Jurkat, Clone E6-1 (cell line): ENCODE data around the gene COG6. TPM values are rescaled to one million over a fixed set of nuclear protein-coding genes. Genes with fewer than 3 reads are reported as not detected.

Experiments
- DNase-seq: peaks from one replicate; pipeline ENCODE4 v3.0.0-alpha.2; 2011; ENCODE audit warnings: low read depth, low spot score
- H3K4me3 ChIP-seq: 2 replicates; pipeline ENCODE4 v1.5.1; 2011; ENCODE audit warnings: mild to moderate bottlenecking, low read length, control low read depth, moderate library complexity
- polyA plus RNA-seq: library from polyadenylated mRNA; unstranded; fragments of >200 nt; gene quantifications from one replicate; pipeline ENCODE4 v1.2.1, GENCODE V29; 2012; ENCODE audit warnings: missing spikeins; ENCODE audit not compliant: insufficient read length, insufficient read depth

The COG6 gene
- 23.0 TPM for polyA plus RNA-seq

DNA sequence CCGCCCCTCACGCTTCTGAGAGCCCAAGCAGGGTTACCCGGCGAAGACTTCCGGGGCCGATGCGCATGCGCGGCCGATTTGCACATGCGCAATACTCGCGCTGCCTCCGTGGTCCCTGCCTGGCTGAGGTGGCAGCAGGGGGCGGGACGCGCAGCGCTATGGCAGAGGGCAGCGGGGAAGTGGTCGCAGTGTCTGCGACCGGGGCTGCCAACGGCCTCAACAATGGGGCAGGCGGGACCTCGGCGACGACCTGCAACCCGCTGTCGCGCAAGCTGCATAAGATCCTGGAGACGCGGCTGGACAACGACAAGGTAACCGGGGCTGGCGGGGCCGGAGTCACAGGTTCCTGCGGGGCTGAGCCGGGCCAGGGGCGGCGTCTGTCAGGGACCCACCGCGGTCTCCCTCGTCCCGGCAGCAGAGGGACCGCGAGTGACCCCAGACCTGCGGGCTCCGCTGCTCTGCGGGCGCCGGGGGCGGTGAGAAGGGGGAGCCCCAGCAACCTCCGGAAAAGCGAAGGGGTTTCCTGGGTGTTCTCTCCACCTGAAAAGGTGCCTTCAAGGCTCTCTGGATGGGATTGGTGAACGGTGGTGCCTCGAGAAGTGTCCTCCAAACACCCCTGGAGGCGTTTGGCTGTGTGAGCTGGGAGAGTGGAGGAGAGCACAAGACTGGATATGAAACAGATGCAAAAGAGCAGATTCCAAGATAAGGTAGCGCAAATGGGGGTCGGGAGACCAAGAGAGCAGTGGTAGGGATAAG is at the start of gene COG6:
Gene COG6 (plus strand): TSS at position 94 of the 756 bp plus-strand sequence. CDS start 65 bp downstream, at position 159.
- DNase-seq: peak; percentile 87
- peak within 1 kb of the TSS; percentile 82 for H3K4me3 ChIP-seq

DNA sequence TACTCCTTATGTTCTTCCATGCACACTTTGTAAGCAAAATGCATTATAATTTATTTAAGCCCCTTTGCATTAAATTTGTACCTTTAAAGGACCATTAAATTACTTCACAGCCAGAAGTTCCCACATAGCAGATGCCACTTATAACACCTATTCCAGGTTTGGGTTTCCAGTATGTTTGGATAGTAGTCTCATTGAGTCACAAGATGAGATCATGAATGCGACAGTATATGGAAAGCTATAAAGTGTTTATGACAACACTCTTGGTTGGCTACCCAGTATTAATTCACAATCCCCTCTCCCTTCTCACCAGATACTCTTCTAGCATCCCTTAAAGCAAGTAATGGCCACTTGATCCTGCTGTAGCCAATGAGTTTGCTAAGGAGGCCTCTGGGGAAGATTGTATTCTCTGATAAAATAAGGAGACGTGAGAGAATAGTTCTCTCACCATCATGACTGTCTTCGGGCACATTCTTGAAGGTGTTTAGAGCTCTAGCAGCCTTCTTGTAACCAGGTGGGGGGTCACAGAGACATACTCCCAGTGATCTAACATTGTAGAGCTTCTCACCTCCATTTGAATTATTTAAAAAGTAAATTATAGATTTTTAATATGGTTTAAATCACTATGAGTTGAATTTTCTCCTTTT is 49.7 kb upstream of the COG6 start:
- DNase-seq: no peak
- no peak overlapping the region for H3K4me3 ChIP-seq

GRCh38 chr13:39607876-39608275 is 47.6 kb upstream of the COG6 start:
- DNase-seq: no peak
- H3K4me3 ChIP-seq: no peak overlapping the region

GRCh38 chr13:39612023-39612637 is 43.3 kb upstream of the COG6 start:
- H3K4me3 ChIP-seq: no peak overlapping the region
- DNase-seq: peak; percentile 54

- H3K4me3 ChIP-seq: no peak overlapping the region
- DNase-seq: peak; percentile 53
These were observed 39.3 kb upstream of the COG6 start for GRCh38 chr13:39616087-39616694.

DNA sequence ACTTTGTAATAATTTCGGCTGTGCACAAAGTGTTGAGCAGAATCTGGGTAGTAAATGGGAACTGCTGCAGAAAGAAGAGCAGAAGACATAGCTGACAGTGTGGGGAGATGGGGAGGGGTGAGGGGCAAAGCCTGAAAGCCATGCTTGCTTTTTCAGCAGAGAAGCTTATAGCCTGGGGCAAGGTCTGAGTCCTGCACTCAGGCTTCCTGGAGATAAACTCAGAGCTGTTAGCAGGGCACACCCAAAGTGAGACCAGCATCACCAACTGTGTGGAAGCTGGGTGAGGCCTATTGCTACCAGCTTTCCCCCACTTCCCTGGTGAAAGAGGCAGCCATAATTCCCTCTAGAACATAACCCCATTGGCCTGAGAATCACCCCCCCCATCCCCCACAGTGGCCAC is 36.9 kb upstream of the COG6 start:
- H3K4me3 ChIP-seq: no peak overlapping the region
- DNase-seq: no peak

- no peak overlapping the region for H3K4me3 ChIP-seq
- DNase-seq: no peak
These were observed 32.0 kb upstream of the COG6 start for GRCh38 chr13:39623466-39623865.

DNA sequence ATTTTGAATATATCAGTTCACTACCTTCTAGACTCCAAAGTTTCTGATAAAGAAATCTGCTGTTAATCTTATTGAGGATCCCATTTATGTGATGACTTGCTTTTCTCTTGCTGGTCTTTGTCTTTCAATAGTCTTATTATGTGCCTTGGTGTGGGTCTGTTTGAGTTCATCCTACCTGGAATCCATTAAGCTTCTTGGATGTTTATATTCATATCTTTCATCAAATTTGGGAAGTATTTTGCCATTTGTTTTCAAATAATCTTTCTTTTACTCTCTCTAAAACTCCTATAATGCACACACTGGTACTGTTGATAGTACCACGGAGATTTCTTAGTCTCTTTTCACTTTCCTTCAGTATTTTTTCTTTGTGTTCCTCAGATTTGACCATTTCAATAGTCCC is 24.2 kb upstream of the COG6 start:
- DNase-seq: no peak
- no peak overlapping the region for H3K4me3 ChIP-seq

- H3K4me3 ChIP-seq: no peak overlapping the region
- no peak for DNase-seq
These were observed 22.5 kb upstream of the COG6 start for GRCh38 chr13:39632994-39633393.

DNA sequence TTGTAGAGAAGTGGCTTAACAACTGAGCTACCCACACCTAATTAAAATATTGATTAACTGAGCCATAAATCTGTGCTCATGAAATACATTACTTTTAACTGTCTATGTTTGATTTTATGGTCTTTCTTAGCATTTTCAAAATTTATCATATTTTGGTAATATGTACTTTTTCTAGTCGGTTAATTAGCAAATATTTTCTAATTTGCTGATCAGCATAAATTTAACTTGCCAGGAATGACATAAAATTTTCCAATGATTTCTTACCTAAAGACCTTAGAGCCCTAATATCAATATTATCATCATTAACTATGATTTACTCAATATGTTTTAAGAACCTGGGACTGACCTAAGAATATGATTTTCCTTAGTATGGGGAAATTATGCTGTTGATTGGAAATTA is 19.9 kb upstream of the COG6 start:
- no peak for DNase-seq
- H3K4me3 ChIP-seq: no peak overlapping the region

- no peak for DNase-seq
- H3K4me3 ChIP-seq: no peak overlapping the region
These were observed 17.6 kb upstream of the COG6 start for GRCh38 chr13:39637890-39638289.

DNA sequence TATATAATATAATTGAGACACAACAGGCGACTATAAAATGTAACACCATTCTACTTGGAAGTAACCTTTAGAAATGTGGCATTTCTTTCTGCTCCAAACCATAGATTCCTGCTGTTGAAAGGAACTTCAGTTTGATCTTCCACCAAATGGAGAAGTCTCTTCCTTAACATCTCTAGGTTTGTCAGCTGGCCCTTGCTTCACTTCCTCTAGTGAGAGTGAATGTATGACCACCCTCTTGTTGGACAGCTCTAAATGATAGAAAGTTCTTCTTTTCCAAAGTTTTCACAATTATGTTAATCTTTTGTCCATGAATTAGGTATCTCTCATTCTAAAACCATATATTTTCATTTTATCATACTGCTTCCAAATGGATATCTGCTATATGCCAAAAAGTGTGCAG is 13.8 kb upstream of the COG6 start:
- DNase-seq: no peak
- no peak overlapping the region for H3K4me3 ChIP-seq

- no peak overlapping the region for H3K4me3 ChIP-seq
- no peak for DNase-seq
These were observed 9.3 kb upstream of the COG6 start for GRCh38 chr13:39646122-39646521.

DNA sequence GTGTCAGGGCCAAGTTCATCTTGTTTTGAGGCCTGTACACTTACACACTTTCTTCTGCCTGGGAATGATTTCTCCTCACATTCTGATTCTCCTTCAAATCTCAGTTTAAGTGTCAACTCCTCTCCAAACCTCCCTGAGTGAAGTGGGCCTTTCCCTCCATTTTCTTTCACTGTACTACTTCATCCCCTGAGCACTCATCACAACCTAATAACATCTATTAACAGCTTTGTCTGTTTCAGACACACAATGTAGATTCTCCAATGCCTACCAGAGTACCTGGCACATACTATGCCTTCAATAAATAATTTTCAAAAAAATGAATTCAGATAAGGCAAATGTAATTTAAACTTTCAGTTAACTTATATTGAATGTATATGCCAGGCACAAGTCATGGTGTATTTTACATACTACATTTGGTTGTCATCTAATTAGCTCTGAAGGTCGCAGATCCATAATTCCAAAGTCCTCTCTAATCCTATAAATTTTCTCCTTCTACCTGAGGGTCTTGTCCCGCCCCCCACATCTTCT is 357 bp upstream of the COG6 start:
- H3K4me3 ChIP-seq: peak overlapping the region; percentile 82
- DNase-seq: no peak

- peak overlapping the region; percentile 82 for H3K4me3 ChIP-seq
- DNase-seq: no peak
These were observed 839 bp downstream of the COG6 start for GRCh38 chr13:39656325-39656677.

DNA sequence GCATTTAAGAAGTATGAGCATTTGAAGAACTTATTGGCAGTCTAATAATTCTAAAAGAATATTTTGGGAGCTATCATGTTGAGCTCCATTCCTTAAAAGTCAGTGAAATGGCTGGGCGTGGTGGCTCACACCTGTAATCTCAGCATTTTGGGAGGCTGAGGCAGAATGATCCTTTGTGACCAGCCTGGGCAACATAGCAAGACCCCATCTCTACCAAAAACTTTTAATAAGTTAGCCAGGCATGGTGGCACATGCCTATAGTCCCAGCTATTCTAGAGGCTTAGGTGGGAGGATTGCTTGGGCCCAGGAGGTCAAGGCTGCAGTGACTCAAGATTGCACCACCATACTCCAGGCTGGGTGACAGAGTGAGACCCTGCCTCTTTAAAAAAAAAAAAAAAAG is 8.0 kb downstream of the COG6 start:
- H3K4me3 ChIP-seq: no peak overlapping the region

GRCh38 chr13:39663958-39664357 is 8.5 kb downstream of the COG6 start:
- H3K4me3 ChIP-seq: no peak overlapping the region
- peak; percentile 12 for DNase-seq

More for the DNA sequence above, 8.0 kb downstream of the COG6 start:
- no peak for DNase-seq

GRCh38 chr13:39665763-39666162 is 10.3 kb downstream of the COG6 start:
- DNase-seq: no peak
- no peak overlapping the region for H3K4me3 ChIP-seq

DNA sequence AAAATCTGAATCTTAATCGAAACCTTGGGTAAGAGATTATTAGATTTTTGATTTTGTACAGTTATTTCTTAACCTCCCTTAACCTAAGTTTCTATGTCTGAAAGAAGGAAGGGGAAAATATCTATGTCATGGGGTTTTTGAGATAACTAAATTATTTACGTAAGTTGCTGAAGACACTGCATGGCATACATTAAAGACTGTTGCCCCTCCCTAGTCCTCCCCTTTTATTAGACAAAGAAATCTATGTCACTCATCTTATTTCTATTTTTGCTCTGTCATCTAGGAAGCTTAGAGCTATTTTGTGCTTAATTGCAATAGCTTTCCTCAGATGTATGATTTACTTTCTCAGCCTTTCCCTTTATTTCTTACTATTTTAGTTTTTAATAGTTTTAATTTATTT is 15.0 kb downstream of the COG6 start:
- H3K4me3 ChIP-seq: no peak overlapping the region

More for the DNA sequence above, 15.0 kb downstream of the COG6 start:
- no peak for DNase-seq
